ENCODE measurements around the gene TSHZ2. TPM values are rescaled to one million over a fixed set of nuclear protein-coding genes. Genes with fewer than 3 reads are reported as not detected.

The TSHZ2 gene
- total RNA-seq, 1 experiment from 2014 or later = 0.07 TPM

DNA sequence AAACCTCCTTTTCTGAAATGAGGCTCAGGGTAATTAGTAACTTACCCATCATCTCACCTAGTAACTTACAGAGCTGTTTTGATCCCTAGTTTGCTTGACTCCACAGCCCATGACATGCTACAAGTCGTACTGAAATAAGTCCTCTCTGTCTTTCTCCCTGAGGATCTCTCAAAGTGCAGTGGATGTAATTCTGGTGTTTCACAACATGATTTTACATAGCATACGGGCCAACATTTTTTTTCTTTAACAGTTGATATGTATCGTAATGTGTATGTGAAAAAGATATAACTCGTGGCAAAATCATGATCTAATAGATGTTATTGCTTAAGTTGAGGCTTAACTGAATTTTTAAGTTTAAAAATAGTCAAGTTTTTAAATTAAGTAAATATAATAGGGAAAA lies 45.0 kb downstream of the TSHZ2 start:
- Histone ChIP-seq H2AK5ac (ENCODE audit: insufficient read length, low read length) (no peak overlapping the region), H3K27me3 (ENCODE audit: insufficient read depth, low read length) (no peaks in the 10 kb centered on the region), H3K4me1 (ENCODE audit: insufficient read depth, low read length) (no peaks in the 10 kb centered on the region), H3K27ac (ENCODE audit: insufficient read length, low read depth, low read length) (no peak overlapping the region), H4K91ac (ENCODE audit: insufficient read length, low read depth, low read length) (no peak overlapping the region), H3K56ac (ENCODE audit: insufficient read length, low read depth, low read length) (no peak overlapping the region), H2BK15ac (ENCODE audit: low read depth, low read length) (no peak overlapping the region), H4K8ac (replicated peaks; ENCODE audit: insufficient read length, low read depth, low read length) (no peak overlapping the region), H3K23ac (ENCODE audit: insufficient read length, low read depth, low read length) (no peak overlapping the region), H4K20me1 (ENCODE audit: control insufficient read depth, insufficient read depth, insufficient read length) (no peaks in the 10 kb centered on the region), H3K18ac (ENCODE audit: insufficient read length, low read depth, low read length) (no peak overlapping the region), H3T11ph (ENCODE audit: low read length) (no peak overlapping the region), H3K4me2 (ENCODE audit: insufficient read depth, insufficient read length, low read length) (no peak overlapping the region), H2BK20ac (ENCODE audit: low read depth, low read length, poor library complexity, severe bottlenecking) (no peak overlapping the region), H3K4ac (ENCODE audit: low read depth, low read length) (no peak overlapping the region), H2BK120ac (ENCODE audit: low read depth, low read length, poor library complexity, severe bottlenecking) (no peak overlapping the region), H2AFZ (ENCODE audit: low read length) (no peak overlapping the region), H3K9ac (ENCODE audit: extremely low read depth, insufficient read length, low read length) (no peak overlapping the region), H2BK5ac (ENCODE audit: insufficient read length, low read length) (no peak overlapping the region), H3K14ac (ENCODE audit: insufficient read depth, low read length) (no peak overlapping the region), H2BK12ac (ENCODE audit: insufficient read length, low read depth, low read length) (no peak overlapping the region), H3K23me2 (ENCODE audit: insufficient read length, low read depth, low read length, poor library complexity, severe bottlenecking) (no peaks in the 10 kb centered on the region), H3K9me3 (ENCODE audit: control insufficient read depth, low read depth, low read length) (no peaks in the 10 kb centered on the region), H3K79me2 (ENCODE audit: insufficient read depth, low read length) (no peaks in the 10 kb centered on the region), H4K5ac (ENCODE audit: insufficient read length, low read depth, low read length) (no peak overlapping the region), H3K79me1 (ENCODE audit: insufficient read depth, low read depth, low read length, poor library complexity, severe bottlenecking) (no peaks in the 10 kb centered on the region)
- TF ChIP-seq CTCF (conservative IDR thresholded peaks at IDR 0.05) = no peak
- Mint-ChIP-seq H3K4me3 (no peak overlapping the region), H3K27me3 (ENCODE audit: low read depth) (no peaks in the 10 kb centered on the region; the same call in 1 of the 2 replicates), H3K27ac (no peak overlapping the region), H3K9me3 (peaks cover 6 to 10% of the 10 kb centered on the region in 2 experiments; a peak in 2 of 5 replicates), H3K36me3 (ENCODE audit: insufficient read depth in 1 of 3, low read depth in 3 of 3) (peaks cover 0 to 4% (median 3%) of the 10 kb centered on the region in 3 experiments; a peak in 2 of 7 replicates), H3K4me1 (peaks cover 0 to 4% of the 10 kb centered on the region in 2 experiments; a peak in 2 of 4 replicates)
- 100% methylated on average over 1 of the region's 4 CpGs for WGBS (ENCODE audit: extremely low coverage, insufficient read length, low lambda C conversion rate)
- no peak for DNase-seq

Measured in H9 (cell line).